GM18526 (cell line): ENCODE data around the gene CNDP1.

ENCODE experiments used
- POLR2A ChIP-seq: IDR thresholded peaks from 3 replicates; pipeline ENCODE4 v1.6.1; 2011; ENCODE audit not compliant: insufficient read length; ENCODE audit errors: extremely low read depth

The CNDP1 gene

GRCh38 chr18:74589811-74590210, 55.5 kb downstream of the CNDP1 start:
- TF ChIP-seq POLR2A, result no peak

DNA sequence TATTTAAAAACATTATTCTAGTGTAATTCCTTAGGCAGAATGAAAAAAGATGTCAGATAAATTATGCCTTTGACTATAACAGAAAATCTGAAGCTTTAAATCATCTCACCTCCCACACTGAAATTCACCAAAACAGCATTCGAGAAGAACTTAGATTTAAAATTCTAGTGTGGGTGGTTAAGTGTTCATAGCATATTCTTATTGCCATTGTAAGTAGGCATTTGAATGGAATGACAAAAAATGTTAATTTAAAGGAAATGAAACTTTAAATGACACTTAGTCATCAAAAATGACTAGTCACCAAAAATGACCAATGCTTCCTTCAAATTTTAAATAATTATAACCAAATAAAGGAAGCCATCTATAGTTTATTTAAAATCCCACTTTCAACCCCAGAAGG, 56.4 kb downstream of the CNDP1 start:
- TF ChIP-seq POLR2A, result no peak

GRCh38 chr18:74595431-74595830, 61.1 kb downstream of the CNDP1 start:
- TF ChIP-seq POLR2A, result no peak

- no peak for TF ChIP-seq POLR2A
These were observed 62.8 kb downstream of the CNDP1 start for GRCh38 chr18:74597034-74597661.

- peak; percentile 55 for TF ChIP-seq POLR2A
These were observed 63.5 kb downstream of the CNDP1 start, which contains the start of gene ZNF407 for GRCh38 chr18:74597662-74598349. Gene ZNF407, plus strand, starts transcription at chr18:74597870. Its CDS starts 33,150 bp downstream, at chr18:74631020.

DNA sequence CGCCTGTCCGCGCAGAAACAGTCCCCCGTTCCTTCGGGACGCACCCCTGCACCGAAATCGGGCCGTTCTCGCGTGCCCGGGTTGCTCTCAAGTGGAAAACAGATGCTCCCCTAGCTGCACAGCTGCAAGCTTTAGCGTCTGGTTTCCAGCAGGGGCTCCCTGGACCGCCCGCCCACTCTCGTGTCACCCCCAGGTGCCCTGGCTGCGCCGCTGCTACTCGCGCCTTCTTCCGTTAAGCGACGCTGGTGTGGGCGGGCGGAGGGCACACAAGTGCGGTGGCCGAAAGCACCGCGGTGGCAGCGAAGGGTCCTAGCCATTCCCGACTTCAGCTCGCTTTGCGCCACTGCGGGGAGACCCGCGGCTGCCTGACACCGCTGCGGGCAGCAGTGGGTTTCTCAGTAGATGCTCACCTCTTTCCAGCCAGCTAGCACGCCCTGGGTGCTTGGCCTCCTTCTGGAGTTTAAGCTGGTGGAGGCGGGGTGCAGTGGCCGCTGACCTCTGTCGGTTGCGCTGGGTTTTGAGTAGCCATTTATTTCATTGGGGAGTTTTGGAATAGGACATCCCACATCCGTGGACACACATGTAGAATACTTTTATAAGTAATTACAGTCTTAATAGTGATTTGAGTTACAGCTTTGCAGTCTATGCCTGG, 64.2 kb downstream of the CNDP1 start:
- no peak for TF ChIP-seq POLR2A

DNA sequence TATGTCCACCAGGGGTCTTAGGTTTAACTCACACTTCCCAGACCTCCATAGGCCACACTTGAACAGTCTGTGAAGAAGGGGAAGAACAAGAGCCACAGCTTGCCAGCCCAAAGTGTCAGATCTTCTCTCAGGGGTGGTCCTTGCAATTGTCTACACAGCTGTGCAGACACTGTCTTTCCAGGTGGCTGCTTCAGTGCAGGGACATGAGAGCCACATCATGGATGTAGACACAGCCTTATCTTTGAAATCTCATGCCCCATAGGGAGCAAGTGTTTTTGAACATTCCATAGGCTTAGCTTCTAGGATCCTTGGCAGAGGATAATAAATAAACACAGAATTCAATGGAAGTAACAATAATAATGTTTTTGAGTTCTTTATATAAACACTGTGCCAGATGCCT, 70.1 kb downstream of the CNDP1 start:
- TF ChIP-seq POLR2A, result no peak

- TF ChIP-seq POLR2A, result no peak
These were observed 70.5 kb downstream of the CNDP1 start for GRCh38 chr18:74604774-74605173.

- no peak for TF ChIP-seq POLR2A
These were observed 74.4 kb downstream of the CNDP1 start for GRCh38 chr18:74608681-74609080.

DNA sequence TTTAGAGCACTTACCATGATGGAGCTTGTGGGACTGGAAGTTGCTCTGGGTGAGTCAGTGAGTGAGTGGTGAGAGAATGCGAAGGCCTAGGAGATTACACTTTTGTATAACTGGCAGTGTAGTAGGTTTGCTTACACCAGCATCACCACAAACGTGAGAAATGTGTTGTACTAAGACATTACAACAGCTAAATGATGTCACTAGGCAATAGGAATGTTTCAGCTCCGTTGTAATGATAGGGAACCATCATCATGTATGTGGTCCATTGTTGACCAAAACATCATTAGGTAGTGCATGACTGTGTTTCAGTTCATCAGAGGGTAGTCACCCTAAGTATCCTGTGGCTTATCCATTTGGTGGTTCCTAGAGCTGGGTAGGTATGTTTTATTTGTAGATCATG, 75.2 kb downstream of the CNDP1 start:
- TF ChIP-seq POLR2A, result no peak

DNA sequence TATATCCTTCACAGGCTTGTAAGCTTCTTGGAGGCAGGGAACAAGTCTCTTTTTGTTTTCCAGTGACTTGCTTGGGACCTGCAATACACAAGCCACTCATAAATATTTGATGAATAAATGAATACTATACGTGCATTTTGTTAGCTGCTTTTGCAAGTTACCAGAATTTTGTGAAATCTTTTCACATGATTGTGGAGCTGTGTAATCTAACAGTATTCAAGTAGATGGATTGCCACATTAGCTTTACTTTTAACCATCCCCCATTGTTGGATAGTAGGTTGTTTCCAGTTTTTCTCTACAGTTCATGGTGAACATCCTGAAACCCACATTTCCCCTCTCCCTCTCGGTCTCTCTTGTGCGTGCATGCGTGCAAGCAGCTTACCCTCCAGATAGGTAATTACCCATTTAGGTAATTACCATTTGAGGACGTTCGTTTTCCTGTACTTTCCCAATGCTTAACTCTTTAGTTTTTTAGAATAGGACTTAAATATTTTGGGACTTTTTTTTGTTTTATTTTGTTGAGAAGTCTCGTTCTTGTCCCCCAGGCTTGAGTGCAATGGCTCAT, 75.8 kb downstream of the CNDP1 start:
- TF ChIP-seq POLR2A, result no peak

GRCh38 chr18:74610860-74611259, 76.6 kb downstream of the CNDP1 start:
- TF ChIP-seq POLR2A, result no peak

- TF ChIP-seq POLR2A, result no peak
These were observed 77.5 kb downstream of the CNDP1 start for GRCh38 chr18:74611765-74612164.

DNA sequence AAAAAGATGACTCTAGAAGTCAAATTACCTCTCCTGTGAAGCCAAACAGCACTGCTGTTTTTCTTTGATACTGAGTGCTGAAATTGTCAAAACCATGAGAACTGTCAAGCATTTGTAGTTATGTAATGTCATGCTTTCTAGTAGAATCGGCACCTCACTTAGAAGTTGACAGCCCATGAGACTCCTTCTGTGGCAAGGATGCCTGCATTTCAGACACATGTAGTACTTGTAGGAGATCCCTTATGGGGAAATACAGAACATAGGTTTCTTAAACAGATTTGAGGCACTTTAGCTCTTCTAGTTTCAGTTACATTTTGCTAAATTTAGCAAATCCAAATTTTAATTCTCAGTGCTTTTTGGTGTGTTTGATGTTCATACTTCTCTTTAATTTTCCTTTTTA, 79.1 kb downstream of the CNDP1 start:
- no peak for TF ChIP-seq POLR2A

DNA sequence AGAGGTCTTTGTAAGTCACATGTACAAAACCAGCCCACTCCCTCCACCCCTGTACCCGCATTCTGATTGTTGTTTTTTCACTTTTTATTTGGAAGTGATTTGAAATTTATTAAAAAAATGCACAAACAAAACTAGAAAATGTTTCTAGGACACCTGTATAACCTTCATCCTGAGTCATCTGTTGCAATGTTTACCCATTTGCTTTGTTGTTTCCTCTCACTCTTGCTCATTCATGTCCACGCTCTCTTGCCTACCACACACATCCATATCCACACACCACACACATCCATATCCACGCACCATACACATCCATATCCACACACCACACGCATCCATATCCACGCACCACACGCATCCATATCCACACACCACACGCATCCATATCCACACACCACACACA, 82.2 kb downstream of the CNDP1 start:
- TF ChIP-seq POLR2A, result no peak

DNA sequence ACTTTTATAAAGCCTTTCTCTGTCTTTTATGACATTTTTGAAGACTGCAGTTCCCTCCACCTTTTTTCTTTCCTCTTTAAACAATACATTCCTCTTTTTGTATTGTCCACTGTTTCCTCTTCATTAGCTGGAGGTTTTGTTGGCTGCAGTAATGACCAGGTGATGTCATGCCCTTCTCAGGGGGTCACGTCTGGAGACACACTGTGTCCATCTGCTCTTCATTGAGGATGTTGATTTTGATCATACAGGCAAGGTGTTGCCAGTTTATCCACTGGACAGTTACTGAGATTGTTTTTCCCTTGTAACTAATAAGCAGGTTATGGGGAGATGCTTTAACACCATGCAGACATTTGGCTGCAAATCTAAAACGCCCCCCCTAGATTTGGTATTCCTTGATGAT, 83.2 kb downstream of the CNDP1 start:
- TF ChIP-seq POLR2A, result no peak
